Measurements from ENCODE around the gene HFE.

HFE gene

DNA sequence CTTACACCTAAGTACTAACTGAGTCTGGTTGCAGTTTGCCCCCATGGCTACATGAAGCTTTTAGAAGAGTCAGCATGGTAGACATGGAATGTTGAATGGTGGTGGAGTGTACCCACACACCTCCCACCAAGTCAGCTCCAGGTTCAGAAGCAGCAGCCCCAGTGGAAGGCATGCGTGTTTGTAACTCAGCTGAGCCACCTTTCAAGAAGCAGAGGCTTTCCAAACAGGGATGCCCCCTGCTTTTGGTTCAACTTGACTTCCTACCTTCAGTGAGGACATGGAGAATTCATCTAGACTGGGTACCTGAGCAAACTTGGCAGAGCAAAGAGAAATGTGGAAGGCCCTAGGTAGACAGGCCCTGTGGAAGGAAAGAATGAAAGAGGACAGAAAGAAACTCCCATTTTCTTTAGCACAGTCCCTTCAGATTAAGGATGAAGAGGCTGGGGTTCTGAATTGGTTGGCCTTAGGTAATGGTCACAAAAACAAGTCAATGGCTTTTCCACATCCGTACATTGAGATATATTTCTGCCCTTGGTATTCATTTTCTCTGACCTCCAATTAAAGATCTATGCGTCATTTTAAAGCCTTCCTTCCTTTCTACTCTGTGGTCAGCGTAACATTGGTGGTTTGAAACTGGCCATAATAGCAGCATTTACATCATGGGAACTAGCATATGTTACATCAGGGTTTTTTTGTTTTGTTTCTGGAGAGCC, 53.2 kb downstream of the HFE start:
- DNase-seq = no peak

- DNase-seq = no peak
Observed at GRCh38 chr6:26140967-26141294, 53.7 kb downstream of the HFE start.

GRCh38 chr6:26141378-26141904, 54.2 kb downstream of the HFE start:
- no peak for DNase-seq

- DNase-seq = no peak
Observed at GRCh38 chr6:26142026-26142425, 54.8 kb downstream of the HFE start.

All from effector CD4-positive, alpha-beta T cell (primary cell).